ENCODE data around the gene CAPN3.

CAPN3 gene

GRCh38 chr15:42344763-42345162 is 14.5 kb upstream of the CAPN3 start:
- H3K27ac ChIP-seq = no peak overlapping the region
- TF ChIP-seq CTCF (conservative IDR thresholded peaks at IDR 0.05) (no peak), ZFX (IDR thresholded peaks at IDR 0.05) (no peak)

- TF ChIP-seq ZFX (IDR thresholded peaks at IDR 0.05) (no peak), CTCF (conservative IDR thresholded peaks at IDR 0.05) (no peak)
Measured at GRCh38 chr15:42345504-42345903, 13.8 kb upstream of the CAPN3 start.

GRCh38 chr15:42348083-42348482 is 11.2 kb upstream of the CAPN3 start:
- TF ChIP-seq ZFX (IDR thresholded peaks at IDR 0.05) (no peak), CTCF (conservative IDR thresholded peaks at IDR 0.05) (no peak)
- H3K27ac ChIP-seq = no peak overlapping the region

More at GRCh38 chr15:42345504-42345903, 13.8 kb upstream of the CAPN3 start:
- H3K27ac ChIP-seq = no peak overlapping the region

GRCh38 chr15:42349186-42349585 is 10.1 kb upstream of the CAPN3 start:
- H3K27ac ChIP-seq = no peak overlapping the region
- TF ChIP-seq ZFX (IDR thresholded peaks at IDR 0.05) (no peak), CTCF (conservative IDR thresholded peaks at IDR 0.05) (no peak)

- H3K27ac ChIP-seq = no peak overlapping the region
- TF ChIP-seq CTCF (conservative IDR thresholded peaks at IDR 0.05) (no peak), ZFX (IDR thresholded peaks at IDR 0.05) (no peak)
Measured at GRCh38 chr15:42352401-42352800, 6.9 kb upstream of the CAPN3 start.

GRCh38 chr15:42353061-42353460 is 6.2 kb upstream of the CAPN3 start:
- H3K27ac ChIP-seq = no peak overlapping the region
- TF ChIP-seq CTCF (conservative IDR thresholded peaks at IDR 0.05) = no peak

GRCh38 chr15:42354824-42355223 is 4.5 kb upstream of the CAPN3 start:
- no peak overlapping the region for H3K27ac ChIP-seq
- TF ChIP-seq ZFX (IDR thresholded peaks at IDR 0.05) = no peak
- no peak for TF ChIP-seq CTCF (conservative IDR thresholded peaks at IDR 0.05)

Data from C4-2B (cell line).